HG02840 (cell line): ENCODE data around the gene KRT84.

Experiments used
- ATAC-seq: cut with Tn5 transposase; IDR thresholded peaks from one replicate; pipeline ENCODE4 v1.9.1; 2021; ENCODE audit warnings: mild to moderate bottlenecking, moderate library complexity, moderate number of reproducible peaks; ENCODE audit not compliant: unreplicated experiment, low FRiP score

Gene KRT84

DNA sequence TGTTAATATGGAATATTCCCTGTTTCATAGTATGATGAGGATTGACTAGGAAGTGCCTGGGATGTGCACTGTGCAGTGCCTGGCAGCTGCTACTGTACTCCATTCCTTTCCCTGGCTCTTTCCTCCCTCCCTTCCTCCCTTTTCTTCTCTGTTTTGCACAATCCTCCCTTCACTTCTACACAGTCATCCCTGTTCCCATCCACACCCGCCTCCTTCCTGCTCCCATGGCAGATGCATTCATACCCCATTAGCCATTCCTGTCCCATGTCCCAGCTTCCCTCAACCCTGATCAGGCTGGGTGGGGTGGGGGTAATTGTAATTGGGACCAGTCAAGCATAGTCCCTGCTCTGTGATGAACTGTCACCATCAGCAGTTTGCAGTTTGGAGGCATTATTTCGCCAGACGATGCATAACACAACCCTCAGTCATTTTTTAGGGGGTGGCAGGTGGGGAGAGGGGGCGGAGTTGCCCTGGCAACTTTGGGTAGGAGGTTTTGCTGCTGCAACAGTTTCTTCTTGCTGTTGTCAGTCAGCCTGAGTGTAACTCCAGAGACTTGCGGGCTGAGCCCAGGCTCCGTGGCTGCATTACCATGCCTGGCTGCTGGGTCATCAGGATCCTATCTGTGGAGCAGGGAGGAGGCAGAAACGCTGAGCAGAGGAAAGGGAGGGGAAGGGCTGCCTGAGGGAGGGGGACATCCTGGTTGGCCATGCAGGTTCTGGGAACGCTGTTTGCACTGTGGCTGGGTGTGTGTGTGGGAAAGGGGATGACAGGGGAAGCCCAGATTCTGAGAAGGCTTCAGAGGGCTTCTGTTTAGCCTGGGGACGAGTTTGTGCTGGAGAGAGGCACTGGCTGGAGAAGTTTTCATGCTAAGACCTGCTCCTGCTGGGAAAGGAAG, 4.1 kb upstream of the KRT84 start:
- no peak for ATAC-seq

DNA sequence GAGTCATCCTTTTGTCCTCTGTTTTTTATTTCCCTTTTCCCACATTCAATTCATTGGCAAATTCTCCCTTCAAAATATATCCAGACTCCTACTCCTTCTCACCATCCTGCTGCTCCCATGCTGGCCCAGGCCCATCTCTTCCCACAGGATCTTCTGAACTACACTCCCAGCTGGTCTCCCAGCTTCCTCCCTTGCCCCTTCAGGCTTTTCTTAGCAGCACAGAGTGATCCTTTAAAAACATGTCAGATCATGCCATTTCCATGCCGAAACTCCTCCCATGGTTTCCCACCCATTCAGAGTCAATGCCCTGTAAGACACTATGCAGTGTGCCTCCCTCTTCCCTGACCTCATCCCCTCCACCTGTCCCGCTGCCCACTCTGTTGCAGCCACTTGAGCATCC, 2.4 kb upstream of the KRT84 start:
- no peak for ATAC-seq

DNA sequence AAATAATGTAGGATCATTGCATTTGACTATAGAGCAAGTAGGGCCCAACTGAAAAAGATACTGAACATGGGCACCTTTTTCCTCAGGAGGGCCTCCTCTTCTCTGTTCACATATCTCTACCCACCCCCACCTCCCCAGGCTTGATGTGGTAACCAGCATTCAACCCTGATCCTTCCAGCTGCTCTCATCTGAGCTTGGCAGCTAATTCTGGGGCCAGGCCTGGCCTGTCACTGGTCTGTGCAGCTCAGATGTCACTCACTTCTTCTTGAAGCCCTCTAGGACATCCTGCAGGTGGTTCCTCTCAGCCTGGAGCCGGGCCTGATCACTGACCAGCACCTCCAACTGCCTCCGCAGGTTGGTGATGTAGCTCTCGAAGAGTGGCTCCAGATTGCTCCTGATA, 2.1 kb downstream of the KRT84 start:
- no peak for ATAC-seq

DNA sequence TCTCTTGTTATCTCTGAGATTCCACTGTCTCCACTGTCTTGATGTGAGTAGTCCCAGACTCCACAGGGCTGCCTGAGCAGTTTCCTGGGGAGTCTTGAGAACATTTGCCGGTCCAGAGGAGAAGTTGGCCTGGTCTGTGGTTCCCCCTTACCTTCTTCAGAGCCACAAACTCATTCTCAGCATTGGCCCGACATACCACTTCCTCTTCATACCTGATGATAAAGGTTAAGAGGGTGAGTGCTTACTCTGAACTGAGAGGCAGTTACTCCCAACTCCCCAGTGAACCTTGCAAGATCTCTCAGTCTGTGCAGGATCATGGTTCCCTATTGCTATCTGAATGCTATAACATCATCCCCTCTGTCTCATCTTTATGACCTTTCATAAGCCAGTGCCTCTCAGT, 2.6 kb downstream of the KRT84 start:
- ATAC-seq, result no peak

DNA sequence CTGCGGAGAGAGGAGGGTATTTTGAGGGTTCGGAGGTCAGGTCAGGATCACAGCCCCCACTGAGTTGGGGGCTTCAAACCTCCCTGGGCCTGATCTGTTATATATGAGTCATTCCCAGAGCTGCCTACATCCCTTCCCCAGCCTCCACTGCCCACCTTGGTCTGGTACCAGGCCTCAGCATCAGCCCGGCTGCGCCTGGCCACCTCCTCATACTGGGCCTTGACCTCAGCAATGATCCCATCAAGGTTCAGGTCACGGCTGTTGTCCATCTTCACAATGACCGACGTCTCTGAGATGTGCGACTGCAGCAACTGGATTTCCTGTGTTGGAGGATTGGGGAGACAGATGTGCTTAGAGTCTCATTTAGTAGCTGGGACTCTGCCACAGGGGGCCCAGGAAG, 4.2 kb downstream of the KRT84 start:
- ATAC-seq, result no peak

DNA sequence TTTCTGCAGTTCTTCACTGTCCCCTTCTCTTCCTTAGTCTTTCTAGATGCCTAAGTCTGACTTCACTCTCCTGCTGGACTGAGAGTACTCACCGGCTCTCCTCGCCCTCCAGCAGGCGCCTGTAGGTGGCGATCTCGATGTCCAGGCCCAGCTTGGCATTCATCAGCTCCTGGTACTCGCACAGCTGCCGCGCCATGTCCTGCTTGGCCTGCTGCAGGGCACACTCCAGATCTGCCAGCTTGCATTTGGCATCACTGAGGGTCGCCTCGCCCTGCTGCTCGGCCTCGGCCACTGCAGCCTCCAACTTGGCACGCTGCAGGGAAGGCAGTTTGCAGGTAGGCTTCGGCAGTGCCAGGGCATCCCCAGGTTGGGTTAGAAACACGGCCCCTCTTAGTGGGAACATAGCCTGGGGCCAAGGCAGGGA, 5.2 kb downstream of the KRT84 start:
- ATAC-seq, result no peak

DNA sequence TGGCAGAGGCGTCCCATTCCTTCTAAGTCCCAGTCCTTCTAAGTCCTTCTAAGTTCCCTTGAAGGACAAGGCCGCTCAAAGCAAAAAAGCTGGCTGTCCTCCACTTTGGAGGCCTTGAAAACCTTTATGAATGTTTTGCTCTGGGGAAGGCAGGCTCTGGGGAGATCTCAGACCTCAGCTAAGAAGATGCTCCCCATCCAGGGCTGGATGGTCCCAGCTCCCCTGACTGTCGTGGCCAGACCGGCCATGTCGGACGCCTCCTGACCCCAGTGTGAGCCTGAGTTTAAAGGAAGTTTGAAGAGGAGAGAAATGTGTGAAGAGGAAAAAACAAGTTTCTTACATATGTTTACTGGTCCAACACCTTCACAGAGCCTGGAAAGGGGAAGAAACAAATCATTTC, 5.9 kb downstream of the KRT84 start:
- no peak for ATAC-seq

DNA sequence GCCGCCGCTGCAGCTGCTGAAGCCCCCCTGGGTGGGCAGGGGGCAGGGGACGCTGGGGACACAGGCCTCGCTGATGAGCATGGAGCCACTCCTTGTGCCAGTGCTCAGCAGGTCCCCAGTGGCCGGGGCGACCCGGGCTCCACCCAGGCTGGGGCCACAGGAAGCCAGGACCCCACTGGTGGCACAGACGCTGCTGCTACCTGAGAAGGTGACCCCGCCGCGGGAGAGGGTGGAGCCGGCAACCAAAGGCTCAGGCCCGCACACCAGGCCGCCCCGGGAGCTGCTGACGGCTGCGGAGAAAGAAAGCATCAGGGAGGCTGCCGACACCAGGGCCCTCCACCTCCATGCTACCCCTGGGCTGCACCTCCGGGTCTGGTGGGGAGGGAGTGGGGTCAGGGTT, 7.4 kb downstream of the KRT84 start:
- ATAC-seq, result no peak

DNA sequence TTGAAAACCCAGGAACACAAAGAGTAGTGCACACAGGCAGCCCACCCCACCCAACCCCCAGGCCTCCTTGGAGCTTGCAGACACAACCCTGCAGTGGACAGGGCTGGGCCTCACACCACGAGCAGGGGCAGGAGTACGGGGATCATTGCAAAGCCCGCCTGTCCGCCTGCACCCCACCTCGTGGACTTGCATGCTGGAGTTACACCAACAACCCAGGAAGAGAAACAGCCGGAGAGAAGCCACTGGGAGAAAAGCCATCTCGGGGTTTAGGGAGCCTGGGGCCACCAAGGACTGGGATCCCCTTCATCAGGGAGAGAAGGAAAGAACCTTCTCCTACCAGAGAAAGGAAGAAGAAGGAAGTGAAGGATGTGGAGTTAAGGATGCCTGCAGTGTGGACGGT, 8.2 kb downstream of the KRT84 start:
- ATAC-seq, result no peak

DNA sequence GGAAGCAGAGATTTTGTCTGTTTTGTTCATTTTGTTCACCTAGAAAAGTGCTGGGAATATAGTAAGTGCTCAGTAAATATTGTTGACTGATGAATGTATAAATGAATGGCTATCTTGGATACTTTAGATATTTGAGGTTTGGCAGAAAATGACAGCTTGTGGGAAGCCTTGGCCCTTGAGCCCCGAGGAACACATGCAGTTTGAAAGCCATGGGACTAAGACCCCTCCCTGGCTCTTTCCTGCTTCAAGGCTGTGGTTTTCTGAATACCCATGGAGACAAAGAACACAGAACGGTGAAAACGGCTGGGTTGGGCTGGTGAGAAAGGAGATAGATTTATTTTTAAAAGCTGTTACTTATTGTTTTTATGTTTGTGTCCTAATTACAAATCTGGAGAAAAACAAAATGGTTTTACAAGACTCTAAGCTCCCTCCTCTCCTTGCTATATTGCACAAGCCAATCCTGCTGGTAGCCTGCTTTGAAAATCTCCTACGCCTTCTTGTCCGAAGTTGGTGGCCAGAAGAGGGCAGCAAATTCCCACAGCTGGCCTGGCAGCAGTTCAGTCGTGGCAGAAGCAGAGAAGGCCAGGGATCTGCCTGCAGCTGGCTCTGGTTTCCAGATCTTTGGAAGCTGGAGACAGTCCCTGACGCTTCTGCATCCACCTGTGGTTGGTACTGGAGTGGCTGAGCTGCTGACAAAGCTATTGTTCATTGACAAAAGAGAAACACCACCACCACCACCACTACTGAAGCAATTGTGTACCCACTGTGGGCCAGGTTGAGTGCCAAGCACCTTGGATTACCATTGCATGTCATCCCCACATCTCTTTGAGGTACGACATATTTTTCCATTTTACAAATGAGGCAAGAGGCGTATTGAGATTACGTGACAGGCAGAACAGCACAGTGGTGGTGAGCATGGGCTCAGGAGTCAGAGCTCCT, 13.0 kb downstream of the KRT84 start:
- ATAC-seq, result no peak

DNA sequence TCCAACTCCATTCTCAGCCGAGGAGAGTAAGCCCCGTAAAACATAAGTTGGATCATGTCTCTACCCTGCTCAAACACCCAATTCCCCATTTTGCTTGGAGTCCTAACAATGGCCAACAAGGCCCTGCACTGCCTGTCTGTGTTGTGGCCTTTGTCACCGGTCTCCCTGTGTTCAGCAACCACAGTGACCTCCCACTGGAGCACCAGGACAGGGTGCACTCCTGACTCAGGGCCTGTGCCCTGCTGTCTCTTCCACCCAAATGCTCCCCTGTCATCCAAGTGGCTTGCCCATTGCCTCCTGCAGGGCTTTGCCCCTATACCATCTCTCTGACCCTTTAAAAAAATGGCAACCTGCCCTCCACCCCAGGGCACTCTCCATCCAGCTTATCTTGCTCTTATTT, 13.7 kb downstream of the KRT84 start:
- no peak for ATAC-seq

DNA sequence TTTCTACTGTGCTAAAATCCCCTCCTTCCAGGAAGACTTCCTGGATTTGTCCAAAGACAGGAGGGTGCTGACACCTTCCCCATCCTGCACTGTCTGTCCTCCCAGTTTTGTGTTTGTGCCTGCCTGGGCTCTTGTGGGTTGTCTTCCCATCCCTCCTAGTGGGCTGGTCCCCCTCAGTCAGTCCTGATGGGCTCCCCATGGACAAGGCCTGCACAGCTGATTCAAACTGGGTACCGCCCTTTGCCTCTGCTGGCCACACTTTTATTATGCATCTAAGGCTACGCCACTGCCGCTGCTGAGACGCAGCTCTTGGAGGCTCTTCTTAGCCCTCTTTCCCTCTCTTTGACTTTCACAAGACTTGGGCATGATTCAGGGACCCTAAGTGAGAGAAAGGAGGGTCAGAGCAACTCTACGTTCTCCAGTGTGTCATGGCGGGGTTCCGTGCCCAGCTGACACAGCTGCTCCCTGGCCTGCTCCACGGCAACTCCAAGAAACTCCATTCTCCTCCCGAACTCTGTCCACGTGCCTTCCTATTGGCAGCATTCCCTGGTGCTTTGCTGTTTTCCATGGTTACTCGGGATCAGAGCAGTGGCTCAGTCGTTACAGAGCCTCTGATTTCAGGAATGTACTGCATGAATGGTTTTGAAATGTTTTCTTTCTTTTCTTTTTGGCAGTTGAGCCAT, 14.4 kb downstream of the KRT84 start:
- ATAC-seq, result no peak

DNA sequence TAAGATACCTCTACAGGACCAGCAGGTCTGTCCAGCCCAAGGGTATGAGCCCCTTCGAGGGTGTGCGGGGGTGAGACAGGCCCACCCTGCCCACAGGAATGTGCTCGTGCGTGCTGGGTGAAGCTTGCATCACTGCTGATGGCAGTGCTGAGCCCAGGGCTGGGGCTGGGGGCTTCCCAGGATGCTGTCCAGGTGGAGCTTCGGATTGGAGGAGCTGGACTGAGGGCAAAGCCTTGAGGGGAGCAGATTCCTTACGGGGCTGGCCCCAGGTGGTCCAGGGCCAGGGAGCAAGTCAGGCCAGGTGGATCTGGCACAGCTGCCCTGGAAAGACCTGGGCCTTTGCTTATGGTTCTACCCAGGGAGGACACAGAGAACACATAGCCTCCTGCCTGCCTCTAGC, 15.6 kb downstream of the KRT84 start:
- ATAC-seq, result no peak

DNA sequence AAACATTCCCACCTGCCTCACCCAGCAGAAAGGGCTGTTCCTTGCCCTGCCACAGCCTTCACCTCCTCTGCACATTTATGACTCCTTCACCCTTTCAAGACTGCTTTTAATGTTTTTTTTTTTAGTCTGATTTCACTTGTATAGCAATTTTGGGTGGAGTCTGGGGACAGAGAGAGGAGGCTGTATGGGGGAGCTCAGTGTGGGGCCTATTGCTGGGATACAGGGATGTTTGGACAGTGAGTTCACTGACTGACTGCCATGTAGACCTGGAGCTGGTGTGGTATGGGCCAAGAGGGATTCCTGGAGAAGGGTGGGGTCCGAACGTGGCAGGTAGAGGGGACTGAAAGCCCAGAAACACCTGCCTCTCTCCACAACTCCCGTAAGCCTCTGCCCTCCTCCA, 16.2 kb downstream of the KRT84 start:
- ATAC-seq, result no peak

DNA sequence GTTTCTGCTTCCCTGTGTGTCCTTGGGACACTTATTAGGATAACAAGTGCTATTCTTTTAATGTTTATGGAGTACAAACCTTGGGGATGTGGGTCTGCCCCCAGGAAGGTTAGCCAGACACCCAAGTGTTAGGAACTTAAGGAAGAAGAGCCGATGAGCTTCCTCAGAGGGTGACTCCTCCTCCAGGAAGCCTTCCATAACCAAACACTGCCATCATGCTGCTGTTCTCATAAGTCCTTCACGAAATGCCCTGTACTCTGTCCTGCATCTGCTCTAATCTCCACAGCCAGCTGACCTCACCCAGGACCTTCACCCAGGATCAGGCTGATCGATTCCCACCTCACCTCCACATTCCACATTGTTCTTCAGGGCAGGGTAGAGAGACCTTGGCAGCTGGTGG, 16.9 kb downstream of the KRT84 start:
- ATAC-seq, result no peak

DNA sequence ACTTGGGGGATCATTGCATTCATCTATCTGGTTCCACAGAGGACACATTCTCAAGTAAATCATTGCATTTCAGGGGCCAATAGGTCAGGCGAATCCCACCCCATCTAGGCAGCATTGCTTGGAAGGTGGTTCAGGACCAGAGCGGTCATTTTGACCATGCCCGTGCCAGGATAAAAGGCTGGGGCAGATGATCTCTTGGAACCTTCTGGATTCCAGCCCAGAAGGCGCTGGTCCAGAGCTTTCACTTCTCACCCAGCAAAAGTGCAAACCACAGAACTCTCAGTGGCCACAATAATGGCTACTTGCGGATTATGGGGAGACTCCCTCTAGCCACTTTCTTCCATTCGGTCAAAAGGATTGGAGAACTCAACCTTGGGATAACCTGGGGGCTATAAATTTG, 17.6 kb downstream of the KRT84 start:
- no peak for ATAC-seq

DNA sequence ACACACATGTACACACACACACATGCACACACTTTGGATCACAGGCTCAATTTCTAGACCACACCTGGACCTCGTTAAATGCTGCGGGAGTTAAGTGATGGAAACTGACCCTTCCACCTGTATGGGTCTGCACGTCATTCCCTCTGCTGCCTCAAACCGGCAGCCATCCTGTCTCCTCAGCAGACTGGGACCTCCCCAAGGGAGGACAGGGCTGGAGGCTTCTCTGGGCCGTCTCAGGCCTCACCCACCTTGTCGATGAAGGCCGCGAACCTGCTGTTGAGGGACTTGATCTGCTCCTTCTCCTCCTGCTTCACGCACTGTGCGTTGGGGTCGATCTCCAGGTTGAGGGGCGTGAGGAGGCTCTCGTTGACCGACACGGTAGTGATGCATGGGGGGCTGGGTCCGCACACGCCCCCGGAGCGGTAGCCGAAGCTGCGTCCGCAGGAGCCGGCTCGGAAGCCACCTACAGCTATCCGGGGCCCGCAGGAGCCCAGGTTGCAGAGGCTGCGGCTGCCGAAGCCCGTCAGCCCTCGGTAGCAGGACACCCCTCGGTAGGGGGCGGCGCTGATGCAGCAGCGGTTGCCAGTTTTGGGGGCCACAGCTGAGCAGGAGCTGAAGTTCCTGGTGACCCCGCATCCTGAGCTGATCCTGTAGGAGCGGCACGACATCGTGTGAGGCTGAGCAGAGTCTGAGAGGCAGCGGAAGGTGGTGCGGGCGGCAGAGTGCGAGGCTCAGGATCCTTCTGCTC, 18.5 kb downstream of the KRT84 start, which contains the start of gene KRT85:
TSS of gene KRT85 (minus strand) at position 744 of the 748 bp plus-strand sequence. CDS start at position 668, 76 bp downstream.
- no peak for ATAC-seq

DNA sequence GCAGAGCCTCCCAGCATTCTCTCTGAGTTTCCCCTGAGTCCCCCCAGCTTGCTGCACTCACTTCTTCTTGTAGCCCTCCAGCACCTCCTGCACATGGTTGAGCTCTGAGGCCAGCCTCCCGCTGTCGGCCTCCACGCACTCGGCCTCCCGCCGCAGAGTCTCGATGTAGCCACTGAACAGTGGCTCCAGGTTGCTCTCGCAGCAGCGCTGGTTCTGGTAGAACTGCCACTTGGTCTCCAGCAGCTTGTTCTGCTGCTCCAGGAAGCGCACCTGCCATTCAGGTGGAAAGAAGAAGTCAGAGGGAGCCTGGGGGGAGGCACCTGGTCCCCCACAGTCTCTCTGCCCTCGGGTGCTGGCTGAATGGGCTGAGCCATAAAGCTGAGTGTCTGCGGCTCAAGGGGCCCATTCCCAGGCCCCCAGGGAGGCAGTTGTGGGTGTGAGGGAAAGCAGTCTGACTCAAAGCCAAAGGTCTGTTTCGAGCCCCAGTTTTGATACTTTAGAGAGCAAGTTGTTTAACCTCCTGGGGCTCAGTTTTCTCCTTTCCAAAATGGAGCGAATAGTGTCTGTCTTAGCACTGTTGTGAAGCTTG, 20.5 kb downstream of the KRT84 start:
- no peak for ATAC-seq

DNA sequence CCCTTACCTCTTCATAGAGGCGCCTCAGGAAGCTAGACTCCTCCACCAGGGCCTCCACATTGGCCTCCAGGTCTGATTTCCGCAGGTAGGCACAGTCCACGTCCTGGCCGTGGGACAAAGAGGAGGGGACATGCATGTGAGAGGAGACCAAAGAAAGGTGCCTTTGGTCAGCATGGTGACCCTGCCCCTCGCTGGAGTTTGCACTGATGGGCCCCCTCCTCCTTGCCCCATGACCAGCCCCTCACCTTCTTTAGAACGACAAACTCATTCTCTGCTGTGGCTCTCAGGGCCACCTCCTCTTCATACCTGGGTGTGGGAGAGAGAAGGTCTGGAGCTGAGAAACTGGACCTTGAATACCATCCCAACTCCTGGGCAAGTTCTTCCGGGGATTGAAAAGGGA, 21.4 kb downstream of the KRT84 start:
- no peak for ATAC-seq
